Vagina (tissue), 2 donors: ENCODE results near the gene NUP42.

ENCODE experiments used
- POLR2A ChIP-seq, 2 donors: fragments of 450-650 bp; IDR thresholded peaks; one replicate each; pipeline ENCODE4 v1.6.1; 2017; ENCODE audit warnings: antibody characterized with exemption in 2 of 2, mild to moderate bottlenecking in 2 of 2, moderate library complexity in 2 of 2
- TF ChIP-seq, protein P1 (sequence below), 3 experiments: fragments of 450-650 bp in 2 of 3; fragments of 200-600 bp in 1 of 3; sonication (generic) in 1 of 3; IDR thresholded peaks; one replicate each; pipeline ENCODE4 v1.5.1; 2017 to 2019; ENCODE audit warnings: antibody characterized with exemption in 3 of 3, mild to moderate bottlenecking in 2 of 3, moderate library complexity in 2 of 3

GRCh38 chr7:23228412-23228811, 46.6 kb downstream of the NUP42 start:
- TF ChIP-seq, protein P1, sequence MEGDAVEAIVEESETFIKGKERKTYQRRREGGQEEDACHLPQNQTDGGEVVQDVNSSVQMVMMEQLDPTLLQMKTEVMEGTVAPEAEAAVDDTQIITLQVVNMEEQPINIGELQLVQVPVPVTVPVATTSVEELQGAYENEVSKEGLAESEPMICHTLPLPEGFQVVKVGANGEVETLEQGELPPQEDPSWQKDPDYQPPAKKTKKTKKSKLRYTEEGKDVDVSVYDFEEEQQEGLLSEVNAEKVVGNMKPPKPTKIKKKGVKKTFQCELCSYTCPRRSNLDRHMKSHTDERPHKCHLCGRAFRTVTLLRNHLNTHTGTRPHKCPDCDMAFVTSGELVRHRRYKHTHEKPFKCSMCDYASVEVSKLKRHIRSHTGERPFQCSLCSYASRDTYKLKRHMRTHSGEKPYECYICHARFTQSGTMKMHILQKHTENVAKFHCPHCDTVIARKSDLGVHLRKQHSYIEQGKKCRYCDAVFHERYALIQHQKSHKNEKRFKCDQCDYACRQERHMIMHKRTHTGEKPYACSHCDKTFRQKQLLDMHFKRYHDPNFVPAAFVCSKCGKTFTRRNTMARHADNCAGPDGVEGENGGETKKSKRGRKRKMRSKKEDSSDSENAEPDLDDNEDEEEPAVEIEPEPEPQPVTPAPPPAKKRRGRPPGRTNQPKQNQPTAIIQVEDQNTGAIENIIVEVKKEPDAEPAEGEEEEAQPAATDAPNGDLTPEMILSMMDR (IDR thresholded peaks at IDR 0.05), result no peak
- no peak for TF ChIP-seq POLR2A (IDR thresholded peaks at IDR 0.05)
